Effector memory CD8-positive, alpha-beta T cell (primary cell): ENCODE data around the gene JAGN1.

Source experiments
- ATAC-seq: fragments of 150-1000 bp; cut with Tn5 transposase; replicated peaks from 2 replicates; pipeline ENCODE4 v1.10.0; 2021; ENCODE audit warnings: mild to moderate bottlenecking, moderate library complexity
- DNase-seq, 3 experiments: peaks; one replicate each; pipeline ENCODE4 v3.0.0; 2021
- H3K27ac Mint-ChIP-seq, 2 donors: one replicate each; pipeline ENCODE4 v1.8.0; 2022; ENCODE audit warnings: mild to moderate bottlenecking in 2 of 2, mixed read lengths in 2 of 2, moderate library complexity in 2 of 2
- H3K27me3 Mint-ChIP-seq, 2 donors: one replicate each; pipeline ENCODE4 v1.8.0; 2022; ENCODE audit warnings: mixed read lengths in 2 of 2
- H3K36me3 Mint-ChIP-seq: one replicate; pipeline ENCODE4 v1.8.0; 2022; ENCODE audit warnings: mild to moderate bottlenecking, moderate library complexity, mixed read lengths; ENCODE audit not compliant: insufficient read depth
- H3K4me1 Mint-ChIP-seq, 2 donors: one replicate each; pipeline ENCODE4 v1.8.0; 2022; ENCODE audit warnings: low read depth in 2 of 2, mixed read lengths in 2 of 2
- H3K4me3 Mint-ChIP-seq, 2 donors: one replicate each; pipeline ENCODE4 v1.8.0; 2022; ENCODE audit warnings: mild to moderate bottlenecking in 2 of 2, mixed read lengths in 2 of 2, moderate library complexity in 2 of 2
- H3K9me3 Mint-ChIP-seq, 2 donors: one replicate each; pipeline ENCODE4 v1.8.0; 2022; ENCODE audit warnings: mixed read lengths in 2 of 2

The JAGN1 gene

DNA sequence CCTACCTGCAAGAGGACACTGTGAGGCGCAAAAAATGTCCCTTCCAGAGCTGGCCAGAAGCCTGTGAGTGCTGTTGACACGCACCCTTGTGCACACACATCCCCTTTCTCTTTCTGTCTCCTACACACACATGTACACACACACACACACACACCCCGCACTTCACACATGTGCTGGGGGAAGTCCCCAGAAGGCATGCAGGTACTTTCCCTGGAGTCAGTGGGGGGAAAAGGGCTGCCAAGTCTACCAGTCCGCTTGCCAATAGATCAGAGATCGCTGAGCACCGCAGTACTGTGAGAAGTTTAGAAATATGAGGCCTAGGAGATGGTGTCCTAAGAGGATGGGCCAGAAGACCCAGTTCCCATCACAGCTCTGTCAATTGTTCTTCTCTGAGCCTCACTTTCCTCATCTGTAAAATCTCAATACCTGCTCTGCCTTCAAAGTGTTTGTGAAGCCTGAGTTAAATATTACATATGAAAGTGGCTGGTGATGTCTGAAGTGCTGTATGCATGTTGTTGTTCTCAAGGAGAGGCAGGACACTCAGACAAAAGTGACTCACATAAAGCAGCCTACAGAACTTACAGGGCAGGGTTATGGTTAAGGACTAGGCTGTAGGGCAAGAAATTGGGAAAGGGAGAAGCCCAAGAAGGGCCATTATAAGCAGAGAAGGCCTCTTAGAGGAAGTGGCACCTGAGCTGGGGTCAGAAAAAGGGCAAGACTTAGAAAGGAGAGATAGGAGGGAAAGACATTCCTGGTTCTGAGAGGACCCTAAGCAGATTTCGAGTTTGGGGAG is 19.0 kb downstream of the JAGN1 start:
- no peak overlapping the region for H3K4me3 Mint-ChIP-seq
- peaks cover 4 to 13% of the 10 kb centered on the region in 2 donors for H3K4me1 Mint-ChIP-seq
- H3K27me3 Mint-ChIP-seq, result no peaks in the 10 kb centered on the region
- no peak for ATAC-seq
- DNase-seq, result no peak
- peaks cover 9% of the 10 kb centered on the region for H3K36me3 Mint-ChIP-seq
- H3K9me3 Mint-ChIP-seq, result no peaks in the 10 kb centered on the region
- H3K27ac Mint-ChIP-seq, result peak overlapping the region in 1 of 2 donors; percentile 4

DNA sequence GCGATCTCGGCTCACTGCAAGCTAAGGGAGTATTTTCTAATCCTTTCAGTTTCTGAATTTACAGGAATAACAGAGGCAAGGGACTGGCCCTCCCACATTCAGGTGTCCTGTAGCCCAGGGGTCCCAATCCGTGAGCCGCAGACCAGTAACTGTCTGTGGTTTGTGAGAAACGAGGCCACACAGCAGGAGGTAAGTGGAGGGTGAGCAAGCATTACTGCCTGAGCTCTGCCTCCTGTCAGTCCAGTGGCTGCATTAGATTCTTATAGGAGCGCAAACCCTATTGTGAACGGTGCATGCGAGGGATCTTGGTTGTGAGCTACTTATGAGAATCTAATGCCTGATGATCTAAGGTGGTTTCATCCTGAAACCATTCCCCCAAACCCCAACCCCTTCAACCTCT is 21.5 kb downstream of the JAGN1 start:
- no peaks in the 10 kb centered on the region for H3K9me3 Mint-ChIP-seq
- peaks cover 6% of the 10 kb centered on the region for H3K36me3 Mint-ChIP-seq
- ATAC-seq (no peak), DNase-seq (no peak)
- peak overlapping the region in 1 of 2 donors; percentile 66 for H3K27ac Mint-ChIP-seq
- H3K27me3 Mint-ChIP-seq, result no peaks in the 10 kb centered on the region
- H3K4me3 Mint-ChIP-seq, result peak overlapping the region in 1 of 2 donors; percentile 36
- peaks cover 9 to 18% of the 10 kb centered on the region in 2 donors for H3K4me1 Mint-ChIP-seq

DNA sequence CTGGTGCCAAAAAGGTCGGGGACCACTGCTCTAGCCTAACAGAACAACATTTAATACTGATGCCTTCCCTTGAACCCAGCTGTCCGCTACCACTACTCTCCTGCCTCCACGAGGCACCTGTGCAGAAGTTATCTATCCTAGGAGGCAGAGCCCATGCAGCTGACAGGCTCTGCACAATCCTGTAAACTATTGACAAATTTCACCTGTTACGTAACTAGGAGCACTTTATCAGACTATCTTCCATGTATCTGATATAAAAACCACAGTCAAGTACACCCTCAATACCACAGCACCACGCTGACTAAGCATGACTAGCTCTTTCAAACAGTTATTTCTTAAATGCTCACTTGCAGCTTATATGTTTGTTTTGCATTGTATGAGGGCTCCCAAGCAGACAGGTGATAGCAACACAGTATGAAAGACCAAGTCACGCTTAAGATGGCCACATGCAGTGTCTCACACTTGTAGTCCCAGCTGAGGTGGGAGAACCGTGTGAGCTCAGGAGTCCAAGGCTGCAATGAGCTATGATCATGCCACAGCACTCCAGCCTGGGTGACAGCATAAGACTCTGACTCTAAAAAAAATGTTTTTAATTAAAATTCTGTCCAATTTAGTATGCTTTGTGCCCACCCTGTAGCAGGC is 22.0 kb downstream of the JAGN1 start:
- ATAC-seq, result peak; percentile 63
- Mint-ChIP-seq H3K4me3 (peak overlapping the region in 1 of 2 donors; percentile 36), H3K4me1 (peaks cover 9 to 20% of the 10 kb centered on the region in 2 donors), H3K36me3 (peaks cover 6% of the 10 kb centered on the region), H3K27ac (peak overlapping the region in 1 of 2 donors; percentile 66), H3K27me3 (no peaks in the 10 kb centered on the region), H3K9me3 (no peaks in the 10 kb centered on the region)
- no peak for DNase-seq

DNA sequence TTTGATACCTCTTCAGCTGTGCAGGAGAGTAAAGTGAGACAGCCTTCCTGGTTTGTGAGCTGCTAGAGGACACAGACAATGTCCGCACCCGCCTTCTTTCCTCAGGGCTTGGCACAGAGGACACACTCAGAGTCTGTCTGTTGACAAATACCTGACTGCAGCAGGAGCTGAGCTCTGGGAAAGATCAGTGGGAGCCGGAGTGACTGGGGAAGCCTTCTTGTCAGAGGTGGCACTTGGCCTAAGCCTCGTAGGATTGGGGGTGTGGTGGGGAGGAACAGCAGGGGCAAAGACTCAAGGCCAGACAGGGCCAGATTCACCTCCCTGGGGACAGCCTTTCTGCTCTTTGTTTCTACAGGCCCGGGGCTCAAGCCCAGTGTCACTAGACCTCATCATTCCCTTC is 23.2 kb downstream of the JAGN1 start:
- Mint-ChIP-seq H3K36me3 (peaks cover 3% of the 10 kb centered on the region), H3K4me1 (peaks cover 9 to 20% of the 10 kb centered on the region in 2 donors), H3K9me3 (no peaks in the 10 kb centered on the region), H3K4me3 (no peak overlapping the region), H3K27ac (no peak overlapping the region), H3K27me3 (no peaks in the 10 kb centered on the region)
- DNase-seq (no peak), ATAC-seq (no peak)

DNA sequence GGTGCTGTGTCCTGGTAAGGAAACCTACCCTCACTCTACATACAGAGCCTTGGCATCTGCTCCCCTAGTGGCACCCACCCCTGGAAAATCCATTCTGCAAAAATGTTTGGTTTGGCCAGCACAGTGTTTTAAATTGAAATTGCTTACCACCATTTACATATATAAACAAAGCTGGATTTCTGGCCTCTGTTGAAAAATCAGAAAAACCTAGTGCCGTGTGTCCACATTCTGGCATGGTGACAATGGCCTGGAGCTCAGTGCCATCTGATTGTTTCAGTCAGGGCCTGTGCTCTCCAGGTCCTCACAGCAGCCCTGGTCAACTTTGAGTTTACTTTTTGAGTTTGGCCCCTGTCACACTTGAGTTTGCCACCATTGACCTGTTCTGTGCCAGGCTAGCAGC is 23.6 kb downstream of the JAGN1 start:
- H3K27me3 Mint-ChIP-seq, result no peaks in the 10 kb centered on the region
- no peak for DNase-seq
- H3K4me3 Mint-ChIP-seq, result no peak overlapping the region
- H3K4me1 Mint-ChIP-seq, result peaks cover 9 to 20% of the 10 kb centered on the region in 2 donors
- peaks cover 3% of the 10 kb centered on the region for H3K36me3 Mint-ChIP-seq
- no peak overlapping the region for H3K27ac Mint-ChIP-seq
- no peak for ATAC-seq
- no peaks in the 10 kb centered on the region for H3K9me3 Mint-ChIP-seq

DNA sequence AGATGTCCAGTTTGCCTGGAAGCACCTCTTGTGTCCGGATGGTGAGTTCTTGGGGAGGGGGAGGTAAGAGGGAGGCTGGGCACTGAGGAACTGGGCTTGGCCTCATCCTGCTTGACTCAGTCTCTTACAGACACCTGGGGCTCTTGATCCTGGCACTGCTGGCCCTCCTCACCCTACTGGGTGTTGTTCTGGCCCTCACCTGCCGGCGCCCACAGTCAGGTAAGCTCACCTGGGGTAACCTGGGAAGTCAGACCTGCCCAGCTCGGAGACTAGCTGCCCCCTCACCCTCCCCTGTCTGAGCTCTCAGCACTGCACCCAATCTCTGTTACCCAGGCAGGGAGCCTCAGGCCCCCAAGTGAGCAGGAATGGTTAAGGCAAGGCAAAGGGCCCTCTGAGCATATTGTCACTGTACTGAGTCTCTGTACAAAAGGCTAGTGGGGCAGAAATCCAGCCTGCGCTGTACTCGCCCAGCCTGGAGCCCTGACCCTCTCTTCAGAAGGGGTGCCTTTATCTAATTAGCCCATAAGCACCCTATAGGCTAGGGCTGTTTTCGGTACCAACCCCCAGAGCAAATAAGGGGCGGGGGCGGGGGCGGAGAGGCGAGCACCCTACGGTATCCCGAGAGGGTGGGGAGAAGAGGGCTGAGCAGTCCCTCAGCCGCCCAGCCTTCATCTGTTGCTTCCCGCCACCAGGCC is 24.3 kb downstream of the JAGN1 start:
- Mint-ChIP-seq H3K27ac (no peak overlapping the region), H3K36me3 (peaks cover 3% of the 10 kb centered on the region), H3K4me1 (peaks cover 9 to 20% of the 10 kb centered on the region in 2 donors), H3K27me3 (no peaks in the 10 kb centered on the region), H3K4me3 (peak overlapping the region; percentile 73 to 77), H3K9me3 (no peaks in the 10 kb centered on the region)
- DNase-seq (no peak), ATAC-seq (no peak)

DNA sequence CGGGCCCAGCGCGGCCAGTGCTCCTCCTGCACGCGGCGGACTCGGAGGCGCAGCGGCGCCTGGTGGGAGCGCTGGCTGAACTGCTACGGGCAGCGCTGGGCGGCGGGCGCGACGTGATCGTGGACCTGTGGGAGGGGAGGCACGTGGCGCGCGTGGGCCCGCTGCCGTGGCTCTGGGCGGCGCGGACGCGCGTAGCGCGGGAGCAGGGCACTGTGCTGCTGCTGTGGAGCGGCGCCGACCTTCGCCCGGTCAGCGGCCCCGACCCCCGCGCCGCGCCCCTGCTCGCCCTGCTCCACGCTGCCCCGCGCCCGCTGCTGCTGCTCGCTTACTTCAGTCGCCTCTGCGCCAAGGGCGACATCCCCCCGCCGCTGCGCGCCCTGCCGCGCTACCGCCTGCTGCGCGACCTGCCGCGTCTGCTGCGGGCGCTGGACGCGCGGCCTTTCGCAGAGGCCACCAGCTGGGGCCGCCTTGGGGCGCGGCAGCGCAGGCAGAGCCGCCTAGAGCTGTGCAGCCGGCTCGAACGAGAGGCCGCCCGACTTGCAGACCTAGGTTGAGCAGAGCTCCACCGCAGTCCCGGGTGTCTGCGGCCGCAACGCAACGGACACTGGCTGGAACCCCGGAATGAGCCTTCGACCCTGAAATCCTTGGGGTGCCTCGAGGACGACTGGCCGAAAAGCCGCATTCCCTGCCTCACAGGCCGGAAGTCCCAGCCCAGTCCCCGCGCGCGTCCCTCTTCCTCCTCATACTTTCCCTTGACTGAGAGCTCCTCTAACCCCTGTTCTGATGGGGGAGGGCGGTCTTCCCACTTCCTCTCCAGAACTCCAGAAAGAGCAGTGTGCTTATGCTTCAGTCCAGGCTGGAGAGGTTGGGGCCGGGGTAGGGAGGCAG is 25.1 kb downstream of the JAGN1 start:
- Mint-ChIP-seq H3K36me3 (peaks cover 3% of the 10 kb centered on the region), H3K4me3 (peak overlapping the region; percentile 73 to 77)
- no peak for DNase-seq

DNA sequence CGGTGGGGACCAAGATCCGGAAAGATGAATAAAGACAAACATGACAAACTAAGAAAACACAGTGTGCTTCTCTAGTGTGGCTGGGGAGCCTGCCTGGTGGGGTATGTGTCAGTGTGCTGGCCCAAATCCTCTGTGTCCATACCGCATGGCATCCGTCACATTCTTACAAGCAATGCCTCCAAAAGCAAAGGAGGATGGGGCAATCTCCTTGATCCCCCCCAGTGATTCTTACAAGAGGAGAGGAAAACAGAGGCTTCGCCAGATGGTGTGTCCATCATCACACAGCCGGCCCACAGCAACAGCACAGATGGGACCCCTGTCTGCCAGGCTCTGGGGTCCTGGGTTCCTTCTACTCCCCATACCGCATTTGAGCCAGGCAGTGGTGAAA is 25.9 kb downstream of the JAGN1 start:
- H3K27ac Mint-ChIP-seq, result no peak overlapping the region
- DNase-seq, result no peak
- peaks cover 3% of the 10 kb centered on the region for H3K36me3 Mint-ChIP-seq
- peak overlapping the region; percentile 73 to 77 for H3K4me3 Mint-ChIP-seq
- no peaks in the 10 kb centered on the region for H3K9me3 Mint-ChIP-seq
- H3K27me3 Mint-ChIP-seq, result no peaks in the 10 kb centered on the region
- ATAC-seq, result no peak
- peaks cover 9 to 18% of the 10 kb centered on the region in 2 donors for H3K4me1 Mint-ChIP-seq

More for the DNA sequence above, 25.1 kb downstream of the JAGN1 start:
- peak; percentile 50 for ATAC-seq
- Mint-ChIP-seq H3K27me3 (no peaks in the 10 kb centered on the region), H3K4me1 (peaks cover 9 to 20% of the 10 kb centered on the region in 2 donors), H3K9me3 (no peaks in the 10 kb centered on the region), H3K27ac (no peak overlapping the region)

DNA sequence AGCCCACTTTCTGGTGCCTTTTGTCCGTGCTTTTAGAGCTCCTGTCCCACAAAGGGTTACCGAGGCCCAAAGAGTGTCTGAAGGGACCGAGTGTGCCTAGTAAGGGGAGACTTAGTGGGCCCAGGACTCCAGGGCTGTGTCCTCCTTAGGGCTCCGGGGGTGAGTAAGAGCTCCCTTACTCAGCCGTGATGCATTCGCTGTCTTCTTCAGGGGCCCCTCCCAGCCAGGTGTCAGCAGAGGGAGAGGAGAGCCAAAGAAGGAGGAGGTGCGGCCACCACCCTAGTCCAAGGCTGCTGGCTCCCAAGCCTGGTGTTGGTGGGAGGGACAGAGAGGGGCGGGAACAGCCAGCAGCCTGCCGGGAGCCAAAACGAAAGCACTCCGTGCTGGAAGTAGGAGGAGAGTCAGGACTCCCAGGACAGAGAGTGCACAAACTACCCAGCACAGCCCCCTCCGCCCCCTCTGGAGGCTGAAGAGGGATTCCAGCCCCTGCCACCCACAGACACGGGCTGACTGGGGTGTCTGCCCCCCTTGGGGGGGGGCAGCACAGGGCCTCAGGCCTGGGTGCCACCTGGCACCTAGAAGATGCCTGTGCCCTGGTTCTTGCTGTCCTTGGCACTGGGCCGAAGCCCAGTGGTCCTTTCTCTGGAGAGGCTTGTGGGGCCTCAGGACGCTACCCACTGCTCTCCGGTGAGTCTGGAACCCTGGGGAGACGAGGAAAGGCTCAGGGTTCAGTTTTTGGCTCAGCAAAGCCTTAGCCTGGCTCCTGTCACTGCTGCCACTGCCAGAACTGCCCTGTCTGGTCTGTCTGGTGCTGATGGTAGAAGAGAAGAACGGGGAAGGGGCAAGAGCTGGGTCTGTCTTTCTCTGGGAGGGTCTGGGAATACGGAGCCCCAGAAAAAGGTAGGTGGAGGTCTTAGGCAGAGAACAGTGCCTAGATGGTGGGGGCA is 26.6 kb downstream of the JAGN1 start, which contains the start of gene IL17RC:
Gene IL17RC, plus strand, starts transcription at position 365 of the 947 bp plus-strand sequence. Its CDS starts 218 bp downstream, at position 583.
- Mint-ChIP-seq H3K27ac (no peak within 1 kb of the TSS), H3K36me3 (peaks cover 3% of the 10 kb centered on the region), H3K4me3 (peak within 1 kb of the TSS; percentile 73 to 77), H3K27me3 (no peaks in the 10 kb centered on the region), H3K4me1 (peaks cover 9 to 13% of the 10 kb centered on the region in 2 donors), H3K9me3 (no peaks in the 10 kb centered on the region)
- DNase-seq, result no peak
- no peak for ATAC-seq

DNA sequence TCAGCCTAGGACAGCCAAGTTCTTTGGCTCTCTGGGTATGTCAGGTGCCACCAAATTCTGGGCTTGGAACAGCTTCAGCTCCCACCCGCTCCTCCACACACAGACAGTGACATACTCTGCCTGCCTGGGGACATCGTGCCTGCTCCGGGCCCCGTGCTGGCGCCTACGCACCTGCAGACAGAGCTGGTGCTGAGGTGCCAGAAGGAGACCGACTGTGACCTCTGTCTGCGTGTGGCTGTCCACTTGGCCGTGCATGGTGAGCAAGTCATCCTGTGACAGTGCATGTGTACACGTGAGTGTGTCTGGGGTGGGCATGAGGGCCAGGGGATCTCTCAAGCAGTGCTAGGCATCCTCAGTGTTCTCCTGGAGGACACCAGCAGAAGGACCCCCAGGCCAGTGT is 27.4 kb downstream of the JAGN1 start:
- ATAC-seq (no peak), DNase-seq (no peak)
- Mint-ChIP-seq H3K36me3 (no peaks in the 10 kb centered on the region), H3K27me3 (peaks cover 7 to 8% of the 10 kb centered on the region in 2 donors), H3K4me3 (no peak overlapping the region), H3K27ac (no peak overlapping the region), H3K4me1 (peaks cover 5 to 6% of the 10 kb centered on the region in 2 donors), H3K9me3 (no peaks in the 10 kb centered on the region)

DNA sequence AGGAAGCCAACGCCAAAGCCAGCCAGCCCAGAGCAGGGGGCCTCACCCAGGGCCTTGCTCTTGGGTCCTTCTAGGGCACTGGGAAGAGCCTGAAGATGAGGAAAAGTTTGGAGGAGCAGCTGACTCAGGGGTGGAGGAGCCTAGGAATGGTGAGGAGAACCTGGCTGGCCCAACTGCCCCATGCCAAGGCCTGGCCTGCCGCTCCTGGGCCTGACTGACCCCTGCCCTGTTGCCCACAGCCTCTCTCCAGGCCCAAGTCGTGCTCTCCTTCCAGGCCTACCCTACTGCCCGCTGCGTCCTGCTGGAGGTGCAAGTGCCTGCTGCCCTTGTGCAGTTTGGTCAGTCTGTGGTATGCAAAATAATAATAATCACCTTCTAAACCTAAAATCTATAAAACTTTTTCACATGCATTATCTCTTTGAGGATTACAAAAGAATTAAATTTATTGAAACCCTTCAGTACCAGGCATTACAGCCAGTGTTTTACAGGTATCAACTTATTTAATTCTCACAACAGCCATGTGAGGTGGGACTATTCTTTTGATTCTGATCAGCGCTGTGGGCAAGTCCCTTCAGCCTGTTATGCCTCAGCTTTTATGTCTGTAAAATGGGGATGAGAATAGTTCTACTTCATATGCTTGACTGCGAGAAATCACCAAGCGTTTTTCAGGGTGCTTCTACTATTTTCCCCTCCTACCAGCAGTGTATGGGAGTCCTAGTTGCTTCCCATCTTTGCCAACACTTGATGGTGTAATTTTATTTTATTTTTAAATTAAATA is 28.0 kb downstream of the JAGN1 start:
- Mint-ChIP-seq H3K36me3 (no peaks in the 10 kb centered on the region), H3K4me1 (peaks cover 5 to 6% of the 10 kb centered on the region in 2 donors), H3K4me3 (no peak overlapping the region), H3K9me3 (no peaks in the 10 kb centered on the region), H3K27ac (no peak overlapping the region), H3K27me3 (peaks cover 11 to 13% of the 10 kb centered on the region in 2 donors)
- DNase-seq (no peak), ATAC-seq (no peak)
